K562 (cell line): ENCODE data around the gene EFHC1. TPM values are rescaled to one million over a fixed set of nuclear protein-coding genes. Genes with fewer than 3 reads are reported as not detected.
A peak's percentile ranks its signal among the peaks of the same experiment; 100 is the strongest.

Experiments used
- CEBPG ChIP-seq, 3 experiments: fragments of 200-800 bp in 1 of 3; sonication (Bioruptor generic) in 1 of 3; sonication (generic) in 1 of 3; formaldehyde crosslinking in 1 of 3; IDR thresholded peaks in 2 of 3; conservative IDR thresholded peaks in 1 of 3; 2 replicates each; pipeline versions ENCODE4 v1.6.1 to v1.8.0; 2016 to 2022; ENCODE audit warnings: missing compliant biosample characterization in 2 of 3, missing genetic modification characterization in 2 of 3, mild to moderate bottlenecking in 1 of 3, missing genetic modification reagents in 1 of 3
- CTBP1 ChIP-seq: fragments of 450-650 bp; IDR thresholded peaks from 2 replicates; pipeline ENCODE4 v1.6.1; 2016; ENCODE audit warnings: borderline replicate concordance
- ERF ChIP-seq: fragments of 450-650 bp; formaldehyde crosslinking; IDR thresholded peaks from 2 replicates; pipeline ENCODE4 v1.4.0; 2020; ENCODE audit warnings: mild to moderate bottlenecking, mixed read lengths
- FOXK1 ChIP-seq: sonication (generic); formaldehyde crosslinking; IDR thresholded peaks from 2 replicates; pipeline ENCODE4 v1.8.0; 2022; ENCODE audit warnings: missing genetic modification reagents, mild to moderate bottlenecking, borderline replicate concordance
- HOXB6 ChIP-seq: fragments of 250-450 bp; sonication (Bioruptor Pico); IDR thresholded peaks from 2 replicates; pipeline ENCODE4 v1.5.1; 2022; ENCODE audit warnings: mild to moderate bottlenecking, borderline replicate concordance
- KDM1A ChIP-seq, 2 experiments: fragments of 450-650 bp; IDR thresholded peaks; 2 replicates each; pipeline ENCODE4 v1.6.1; 2016; ENCODE audit warnings: mild to moderate bottlenecking in 2 of 2
- MBD1 ChIP-seq: fragments of 250-450 bp; sonication (Bioruptor Pico); IDR thresholded peaks from 2 replicates; pipeline ENCODE4 v1.8.0; 2022; ENCODE audit warnings: inconsistent platforms
- MGA ChIP-seq: fragments of 450-650 bp; IDR thresholded peaks from 2 replicates; pipeline ENCODE4 v1.6.1; 2016; ENCODE audit warnings: mild to moderate bottlenecking, moderate library complexity
- SMARCB1 ChIP-seq: IDR thresholded peaks from 2 replicates; pipeline ENCODE4 v1.6.1; 2011; ENCODE audit warnings: improper control_type of control experiment, low read depth; ENCODE audit not compliant: insufficient read length
- SMARCE1 ChIP-seq: fragments of 450-650 bp; IDR thresholded peaks from 2 replicates; pipeline ENCODE4 v1.7.1; 2016; ENCODE audit warnings: mild to moderate bottlenecking
- SREBF1 ChIP-seq: fragments of 150-350 bp; IDR thresholded peaks from 2 replicates; pipeline ENCODE4 v1.6.1; 2014; ENCODE audit warnings: antibody characterized with exemption, low read depth, low read length, borderline replicate concordance
- TAL1 ChIP-seq: fragments of 450-650 bp; IDR thresholded peaks from 2 replicates; pipeline ENCODE4 v1.6.1; 2016; ENCODE audit warnings: mild to moderate bottlenecking
- ZBTB7A ChIP-seq: IDR thresholded peaks from 2 replicates; pipeline ENCODE4 v1.6.1; 2011; ENCODE audit warnings: low read depth, mild to moderate bottlenecking, low read length, moderate library complexity, borderline replicate concordance; ENCODE audit not compliant: control insufficient read depth
- polyA plus RNA-seq, 8 experiments: library from polyadenylated mRNA; depleted of rRNA in 4 of 8; stranded (reverse) in 5 of 8; unstranded in 3 of 8; fragments of >200 nt; fragmentation: Nextera tagmentation in 2 of 8; fragmentation: Illumina TruSeq in 1 of 8; extraction: Ambion mirVana in 2 of 8; extraction: Trizol in 1 of 8; gene quantifications; 2 replicates each; pipeline versions ENCODE4 v1.2.1 to v1.2.3, GENCODE V29; 2011 to 2014; ENCODE audit warnings: inconsistent platforms in 1 of 8, missing spikeins in 1 of 8
- total RNA-seq, 7 experiments: library from RNA; depleted of rRNA in 6 of 7; stranded (reverse); fragments of >200 nt in 6 of 7; fragmentation: Illumina TruSeq in 2 of 7; extraction: Trizol in 2 of 7; gene quantifications; 2 replicates each; pipeline versions ENCODE4 v1.2.1 to v1.2.3, GENCODE V29; 2011 to 2021; ENCODE audit warnings: low replicate concordance in 1 of 7

EFHC1 gene
- total and polyA plus RNA-seq, 9 of the 15 experiments (the other 6 are each of a cell fraction or from before 2014, with no cell fraction given): 9.5 to 31.0 (median 14.9) TPM

- no peak for TF ChIP-seq MBD1 (CRISPR knock-in tag)
- TF ChIP-seq SMARCB1: no peak
- TF ChIP-seq HOXB6 (CRISPR knock-in tag): no peak
- TF ChIP-seq CEBPG (CRISPR knock-in tag; IDR thresholded peaks at IDR 0.05): no peak
- no peak for TF ChIP-seq CEBPG (tag; conservative IDR thresholded peaks at IDR 0.05 in 1 of 2, IDR thresholded peaks at IDR 0.05 in 1 of 2)
- no peak for TF ChIP-seq FOXK1
- TF ChIP-seq CTBP1: no peak
- 0 out of 2 replicates have a peak, but pooled peaks have one; percentile 2 for TF ChIP-seq ZBTB7A
- TF ChIP-seq KDM1A (IDR thresholded peaks at IDR 0.05): peak; percentile 15 to 32; a peak in 1 of 4 replicates
- TF ChIP-seq TAL1: 0 out of 2 replicates have a peak, but pooled peaks have one; percentile 2
- no peak for TF ChIP-seq MGA
- TF ChIP-seq ERF: no peak
- no peak for TF ChIP-seq SREBF1
- TF ChIP-seq SMARCE1: 0 out of 2 replicates have a peak, but pooled peaks have one; percentile 52
Observed at GRCh38 chr6:52420668-52421358, 671 bp downstream of the EFHC1 start (continued).
